GM18517 (cell line): ENCODE results near the gene MMRN1.

Source experiments
- ATAC-seq: cut with Tn5 transposase; IDR thresholded peaks from one replicate; pipeline ENCODE4 v1.9.1; 2021; ENCODE audit warnings: mild to moderate bottlenecking, moderate library complexity; ENCODE audit not compliant: unreplicated experiment

The MMRN1 gene

DNA sequence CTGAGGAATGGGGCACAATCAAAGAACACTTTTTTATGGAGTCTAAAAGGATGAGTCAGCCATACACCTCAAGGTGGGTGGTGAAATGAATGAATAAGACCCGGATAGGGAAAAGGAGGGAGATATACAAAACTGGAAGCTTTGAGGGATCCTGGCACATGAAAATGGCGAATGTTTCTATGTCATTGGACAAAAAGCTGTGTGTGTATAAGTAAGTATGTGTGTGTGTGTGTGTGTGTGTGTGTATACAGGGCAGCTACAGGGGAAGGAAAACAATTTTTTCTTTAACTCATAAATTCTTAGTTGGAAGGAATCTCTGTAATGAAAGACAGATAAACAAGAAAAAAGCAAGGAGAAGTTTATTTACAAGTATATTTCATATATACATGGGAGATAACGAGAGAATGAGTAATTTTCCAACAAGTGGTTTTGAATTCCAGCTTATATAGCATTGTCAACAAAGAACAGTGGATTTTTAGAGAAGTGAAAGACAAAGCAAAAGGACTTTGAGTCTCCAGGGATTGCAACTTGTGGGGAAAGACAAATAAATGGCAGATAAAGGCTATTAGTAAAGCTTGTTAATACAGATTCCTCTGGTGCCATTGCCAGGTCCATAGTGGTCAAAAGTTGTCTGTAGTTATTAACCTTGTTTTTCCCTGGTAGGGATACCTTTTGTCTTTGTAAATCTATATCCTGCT is 99.7 kb downstream of the MMRN1 start:
- ATAC-seq = no peak

DNA sequence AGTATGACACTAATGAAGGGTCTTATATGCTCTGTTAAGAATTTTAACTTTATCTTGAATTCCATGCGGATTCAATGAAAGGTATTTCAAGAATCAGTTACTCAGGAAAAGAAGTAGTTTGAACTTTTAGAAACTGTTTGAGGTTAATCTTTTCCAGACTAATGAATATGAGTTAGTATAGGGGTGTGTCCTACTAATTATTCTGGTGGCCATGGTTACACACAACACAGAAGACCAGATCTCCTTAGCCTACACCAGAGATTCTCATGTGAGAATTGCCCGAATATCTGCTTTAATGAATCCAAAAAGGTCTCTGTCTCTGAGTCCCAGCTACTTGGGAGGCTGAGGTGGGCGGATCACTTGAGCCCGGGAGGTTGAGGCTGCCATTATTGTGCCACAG is 100.4 kb downstream of the MMRN1 start:
- no peak for ATAC-seq

DNA sequence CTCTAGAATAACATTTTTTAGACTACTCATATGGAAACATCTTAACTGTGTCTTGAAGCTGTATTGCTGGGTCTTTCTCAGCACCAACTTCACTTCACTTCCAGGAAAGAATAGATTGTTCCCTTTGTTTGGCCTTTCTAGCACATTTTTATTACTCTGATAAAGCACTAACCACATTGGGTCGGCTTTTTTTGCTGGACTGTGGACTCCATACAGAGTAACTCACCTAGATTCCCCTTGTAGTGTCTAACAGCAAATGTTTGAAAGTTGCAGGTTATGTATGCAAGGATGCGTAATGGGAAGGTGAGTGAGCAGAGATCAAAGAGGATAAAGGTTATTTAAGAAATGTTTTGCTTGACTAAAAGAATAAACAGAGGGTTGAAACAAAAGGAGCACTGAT is 101.2 kb downstream of the MMRN1 start:
- no peak for ATAC-seq

DNA sequence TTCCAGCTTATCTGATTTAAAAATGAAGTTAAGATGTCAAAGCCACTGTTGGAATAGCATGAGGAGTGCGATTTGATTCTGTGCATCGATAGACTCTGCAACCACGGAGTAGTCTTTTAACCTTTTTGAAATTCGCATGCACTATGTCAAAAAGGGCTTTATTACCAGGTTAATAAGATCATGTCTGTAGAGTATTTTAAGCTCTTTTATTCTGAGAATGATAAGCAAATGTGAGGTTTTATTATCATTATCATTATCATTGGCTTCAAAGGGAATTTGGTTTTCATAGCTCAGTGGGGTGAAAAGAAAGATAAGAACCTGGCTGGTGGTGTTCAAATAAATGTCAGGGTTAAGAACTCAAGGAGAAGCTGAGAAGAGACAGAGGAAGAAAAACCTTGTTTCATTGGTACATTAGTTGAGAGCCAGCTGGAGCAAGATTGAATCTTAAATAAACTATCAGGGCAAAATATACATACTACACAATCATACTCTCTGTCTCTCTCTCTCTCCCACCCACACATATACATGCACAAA is 102.6 kb downstream of the MMRN1 start:
- ATAC-seq = no peak

DNA sequence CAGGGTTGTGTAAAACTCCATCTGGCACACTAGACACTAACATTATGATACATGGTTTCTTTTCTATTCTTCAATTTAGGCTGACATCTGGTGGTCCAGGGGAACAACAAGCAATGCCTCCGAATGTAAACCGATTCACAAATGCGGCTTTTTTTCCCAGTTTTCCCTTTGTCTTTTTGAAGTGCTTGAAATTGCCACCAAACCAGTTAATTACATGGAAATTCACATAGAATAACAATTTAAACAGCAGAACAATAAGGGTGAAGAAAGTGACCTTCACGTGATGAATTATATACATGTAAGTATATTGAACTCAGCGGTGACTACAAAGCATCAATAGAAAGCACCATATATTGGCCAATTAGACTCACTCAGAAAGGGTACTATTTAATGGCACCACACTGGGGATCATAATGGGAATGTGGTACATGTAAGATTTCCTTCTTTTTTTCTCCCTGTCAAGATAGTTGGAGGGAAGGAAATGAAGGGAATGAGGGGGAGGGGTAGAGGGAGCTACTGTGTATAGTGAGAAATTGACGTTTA is 103.9 kb downstream of the MMRN1 start:
- ATAC-seq = no peak

DNA sequence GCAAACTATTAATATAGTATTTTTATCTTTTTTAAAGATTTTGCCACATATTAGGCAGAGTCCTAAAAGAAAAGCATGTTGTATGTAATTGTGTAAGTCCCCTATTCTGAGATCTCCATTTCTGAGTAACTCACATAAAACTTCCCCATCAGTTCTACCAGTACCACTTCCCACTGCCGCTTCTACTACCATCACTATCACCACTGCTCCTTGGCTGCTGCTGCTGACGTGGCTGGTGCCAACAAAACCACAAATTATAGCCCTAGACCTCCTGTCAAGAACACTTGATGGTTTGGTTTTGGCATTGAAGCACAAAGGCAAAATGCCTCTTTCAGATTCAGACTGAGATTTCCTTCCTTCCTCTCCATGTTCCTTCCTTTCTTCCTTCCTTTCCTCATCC is 106.4 kb downstream of the MMRN1 start:
- no peak for ATAC-seq

DNA sequence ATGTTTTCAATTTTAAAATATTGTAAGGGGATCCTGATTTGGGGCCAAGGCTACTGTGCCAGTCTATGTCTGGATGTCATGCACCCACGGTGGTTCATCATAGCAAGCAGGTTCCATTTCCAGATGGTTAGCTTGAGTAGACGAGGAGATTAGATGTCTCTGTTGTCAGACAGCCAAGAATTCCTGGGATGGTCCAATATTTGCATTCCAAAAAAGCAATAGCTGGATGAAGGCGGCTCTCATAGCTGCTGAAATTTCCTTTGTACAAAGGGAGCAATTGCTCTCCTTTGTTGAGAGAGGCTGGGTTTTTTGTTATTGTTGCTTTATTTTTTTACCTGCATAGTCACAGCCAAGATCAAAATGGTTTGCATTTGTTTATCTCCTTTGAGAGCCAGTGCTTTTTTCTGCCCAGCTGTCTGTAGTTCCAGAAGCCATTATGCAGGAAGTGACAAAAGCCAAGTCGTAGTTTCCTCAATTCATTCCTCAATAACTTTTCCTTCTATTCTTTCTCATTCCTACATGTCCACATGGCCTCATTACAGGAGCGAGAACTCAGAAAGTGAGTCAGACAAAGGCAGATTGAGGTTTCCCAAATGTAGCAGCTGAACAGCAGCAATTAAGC is 107.9 kb downstream of the MMRN1 start:
- ATAC-seq = no peak
